Endothelial cell (in vitro differentiated cells): Measurements from ENCODE around the gene GSK3B. TPM values are rescaled to one million over a fixed set of nuclear protein-coding genes. Genes with fewer than 3 reads are reported as not detected.

Experiments
- DNase-seq: peaks from one replicate; pipeline ENCODE4 v3.0.0; 2021; ENCODE audit warnings: low spot score
- H3K27ac Mint-ChIP-seq: one replicate; pipeline ENCODE4 v1.8.0; 2021; ENCODE audit warnings: mixed read lengths, inconsistent platforms; ENCODE audit not compliant: unreplicated experiment
- H3K27me3 Mint-ChIP-seq: one replicate; pipeline ENCODE4 v1.8.0; 2021; ENCODE audit warnings: mild to moderate bottlenecking, moderate library complexity, mixed read lengths, inconsistent platforms; ENCODE audit not compliant: unreplicated experiment
- H3K36me3 Mint-ChIP-seq: one replicate; pipeline ENCODE4 v1.8.0; 2021; ENCODE audit warnings: mild to moderate bottlenecking, low read depth, mixed read lengths, inconsistent platforms; ENCODE audit not compliant: unreplicated experiment
- H3K4me1 Mint-ChIP-seq: one replicate; pipeline ENCODE4 v1.8.0; 2021; ENCODE audit warnings: mild to moderate bottlenecking, mixed read lengths, inconsistent platforms; ENCODE audit not compliant: unreplicated experiment
- H3K4me3 Mint-ChIP-seq: one replicate; pipeline ENCODE4 v1.8.0; 2021; ENCODE audit warnings: mild to moderate bottlenecking, mixed read lengths, inconsistent platforms; ENCODE audit not compliant: unreplicated experiment
- H3K9me3 Mint-ChIP-seq: one replicate; pipeline ENCODE4 v1.8.0; 2021; ENCODE audit warnings: mixed read lengths, inconsistent platforms; ENCODE audit not compliant: unreplicated experiment
- total RNA-seq: library from RNA; stranded (reverse); fragmentation: NEBNext Ultra II Directional; extraction: Animal tissue kit (Norgen Biotek cat#: 25700); gene quantifications from one replicate; pipeline ENCODE4 v1.2.1, GENCODE V29; 2021; ENCODE audit not compliant: unreplicated experiment
- TF ChIP-seq, protein P1 (sequence below): fragments of 200-600 bp; sonication (generic); IDR thresholded peaks from one replicate; pipeline ENCODE4 v1.5.0; 2021; ENCODE audit warnings: antibody characterized with exemption; ENCODE audit not compliant: unreplicated experiment

Gene GSK3B
- total RNA-seq, 1 donor from 2014 or later, result 78.6 TPM

DNA sequence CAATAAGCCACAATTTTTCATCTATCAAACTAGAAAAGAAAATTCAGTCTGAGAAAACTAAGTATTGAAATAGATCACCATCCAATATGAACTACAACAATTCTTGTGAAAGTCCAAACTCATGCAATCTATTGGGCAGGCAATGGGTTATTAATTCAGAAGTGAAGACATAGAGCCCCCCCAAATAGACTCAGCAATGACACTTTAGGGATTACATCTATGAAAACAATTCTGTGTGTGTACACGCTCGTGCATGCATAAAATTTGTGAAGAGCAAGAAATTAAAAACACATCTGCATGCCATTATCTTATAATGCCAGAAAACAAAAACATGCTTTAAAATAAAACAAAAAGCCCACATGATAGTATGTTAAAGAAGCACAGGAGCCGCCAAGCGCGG, 161.0 kb downstream of the GSK3B start:
- Mint-ChIP-seq H3K27me3 (no peaks in the 10 kb centered on the region), H3K4me1 (no peaks in the 10 kb centered on the region), H3K36me3 (peaks cover 4% of the 10 kb centered on the region), H3K4me3 (no peak overlapping the region), H3K27ac (no peak overlapping the region), H3K9me3 (no peaks in the 10 kb centered on the region)
- TF ChIP-seq, protein P1, sequence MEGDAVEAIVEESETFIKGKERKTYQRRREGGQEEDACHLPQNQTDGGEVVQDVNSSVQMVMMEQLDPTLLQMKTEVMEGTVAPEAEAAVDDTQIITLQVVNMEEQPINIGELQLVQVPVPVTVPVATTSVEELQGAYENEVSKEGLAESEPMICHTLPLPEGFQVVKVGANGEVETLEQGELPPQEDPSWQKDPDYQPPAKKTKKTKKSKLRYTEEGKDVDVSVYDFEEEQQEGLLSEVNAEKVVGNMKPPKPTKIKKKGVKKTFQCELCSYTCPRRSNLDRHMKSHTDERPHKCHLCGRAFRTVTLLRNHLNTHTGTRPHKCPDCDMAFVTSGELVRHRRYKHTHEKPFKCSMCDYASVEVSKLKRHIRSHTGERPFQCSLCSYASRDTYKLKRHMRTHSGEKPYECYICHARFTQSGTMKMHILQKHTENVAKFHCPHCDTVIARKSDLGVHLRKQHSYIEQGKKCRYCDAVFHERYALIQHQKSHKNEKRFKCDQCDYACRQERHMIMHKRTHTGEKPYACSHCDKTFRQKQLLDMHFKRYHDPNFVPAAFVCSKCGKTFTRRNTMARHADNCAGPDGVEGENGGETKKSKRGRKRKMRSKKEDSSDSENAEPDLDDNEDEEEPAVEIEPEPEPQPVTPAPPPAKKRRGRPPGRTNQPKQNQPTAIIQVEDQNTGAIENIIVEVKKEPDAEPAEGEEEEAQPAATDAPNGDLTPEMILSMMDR, result no peak
- DNase-seq, result no peak

- Mint-ChIP-seq H3K27ac (no peak overlapping the region), H3K9me3 (no peaks in the 10 kb centered on the region), H3K4me1 (no peaks in the 10 kb centered on the region), H3K36me3 (no peaks in the 10 kb centered on the region), H3K4me3 (no peak overlapping the region), H3K27me3 (no peaks in the 10 kb centered on the region)
- TF ChIP-seq, protein P1, result no peak
- DNase-seq, result no peak
These were observed 164.0 kb downstream of the GSK3B start for GRCh38 chr3:119930286-119930685.

DNA sequence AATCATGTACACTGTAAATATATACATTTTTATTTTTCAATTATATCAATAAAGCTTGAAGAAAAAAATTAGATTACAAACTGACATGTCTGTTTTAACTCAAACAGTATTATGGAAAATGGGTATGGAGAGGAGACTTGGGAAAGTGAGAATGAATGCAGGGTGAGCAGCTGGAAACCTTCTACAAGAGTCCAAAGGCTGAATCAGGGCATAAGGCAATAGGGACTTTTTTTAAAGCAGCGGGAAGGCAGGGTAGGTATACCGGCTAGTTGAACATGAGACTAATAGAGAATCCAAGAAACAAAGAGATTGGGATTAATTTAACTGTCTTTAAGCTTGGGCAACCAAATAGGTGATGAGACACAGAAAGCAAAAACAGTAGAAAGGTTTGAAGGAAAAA, 167.1 kb downstream of the GSK3B start:
- no peak for DNase-seq
- Mint-ChIP-seq H3K4me1 (no peaks in the 10 kb centered on the region), H3K36me3 (no peaks in the 10 kb centered on the region), H3K9me3 (no peaks in the 10 kb centered on the region), H3K27ac (no peak overlapping the region), H3K27me3 (no peaks in the 10 kb centered on the region), H3K4me3 (no peak overlapping the region)
- TF ChIP-seq, protein P1, result no peak

GRCh38 chr3:119924111-119925094, 169.8 kb downstream of the GSK3B start:
- no peak overlapping the region for H3K4me3 Mint-ChIP-seq
- no peaks in the 10 kb centered on the region for H3K4me1 Mint-ChIP-seq
- no peak for DNase-seq
- H3K9me3 Mint-ChIP-seq, result no peaks in the 10 kb centered on the region
- H3K36me3 Mint-ChIP-seq, result peaks cover 11% of the 10 kb centered on the region
- H3K27ac Mint-ChIP-seq, result no peak overlapping the region
- TF ChIP-seq, protein P1, result no peak
- H3K27me3 Mint-ChIP-seq, result no peaks in the 10 kb centered on the region
